ENCODE measurements around the gene CITED2. TPM values are rescaled to one million over a fixed set of nuclear protein-coding genes. Genes with fewer than 3 reads are reported as not detected.

The CITED2 gene
- total RNA-seq, 4 donors from 2014 or later: 97.6 to 309 (median 146) TPM

GRCh38 chr6:139361211-139361610 lies 13.2 kb downstream of the CITED2 start:
- no peak for TF ChIP-seq CTCF (IDR thresholded peaks at IDR 0.05)
- ATAC-seq (ENCODE audit: low FRiP score) (no peak), DNase-seq (ENCODE audit: low spot score) (no peak)

GRCh38 chr6:139356924-139357323 lies 17.5 kb downstream of the CITED2 start:
- DNase-seq (ENCODE audit: low spot score): no peak
- TF ChIP-seq CTCF (IDR thresholded peaks at IDR 0.05): no peak
- ATAC-seq (ENCODE audit: low FRiP score): no peak

GRCh38 chr6:139355777-139356445 lies 18.5 kb downstream of the CITED2 start:
- no peak for TF ChIP-seq CTCF (IDR thresholded peaks at IDR 0.05)
- ATAC-seq (ENCODE audit: low FRiP score): no peak
- no peak for DNase-seq (ENCODE audit: low spot score)

- TF ChIP-seq CTCF (IDR thresholded peaks at IDR 0.05): no peak
- no peak for DNase-seq (ENCODE audit: low spot score)
- no peak for ATAC-seq (ENCODE audit: low FRiP score)
These were observed 19.3 kb downstream of the CITED2 start for GRCh38 chr6:139355172-139355571.

GRCh38 chr6:139354189-139354588 lies 20.3 kb downstream of the CITED2 start:
- DNase-seq (ENCODE audit: low spot score): no peak
- no peak for ATAC-seq (ENCODE audit: low FRiP score)
- no peak for TF ChIP-seq CTCF (IDR thresholded peaks at IDR 0.05)

- ATAC-seq (ENCODE audit: low FRiP score): no peak
- TF ChIP-seq CTCF (IDR thresholded peaks at IDR 0.05): no peak
- no peak for DNase-seq (ENCODE audit: low spot score)
These were observed 24.9 kb downstream of the CITED2 start for GRCh38 chr6:139349464-139350020.

- ATAC-seq (ENCODE audit: low FRiP score) (no peak), DNase-seq (ENCODE audit: low spot score) (no peak)
- no peak for TF ChIP-seq CTCF (IDR thresholded peaks at IDR 0.05)
These were observed 28.1 kb downstream of the CITED2 start for GRCh38 chr6:139346392-139346791.
